ENCODE measurements around the gene PRMT1. TPM values are rescaled to one million over a fixed set of nuclear protein-coding genes. Genes with fewer than 3 reads are reported as not detected.
"Not testable (repeated sequence)": the region's sequence is repeated elsewhere in the genome, so short reads cannot be mapped to it uniquely, and the experiment has no call there.

The PRMT1 gene
- total and polyA plus RNA-seq, 12 donors, result 80.0 to 270 (median 127) TPM

DNA sequence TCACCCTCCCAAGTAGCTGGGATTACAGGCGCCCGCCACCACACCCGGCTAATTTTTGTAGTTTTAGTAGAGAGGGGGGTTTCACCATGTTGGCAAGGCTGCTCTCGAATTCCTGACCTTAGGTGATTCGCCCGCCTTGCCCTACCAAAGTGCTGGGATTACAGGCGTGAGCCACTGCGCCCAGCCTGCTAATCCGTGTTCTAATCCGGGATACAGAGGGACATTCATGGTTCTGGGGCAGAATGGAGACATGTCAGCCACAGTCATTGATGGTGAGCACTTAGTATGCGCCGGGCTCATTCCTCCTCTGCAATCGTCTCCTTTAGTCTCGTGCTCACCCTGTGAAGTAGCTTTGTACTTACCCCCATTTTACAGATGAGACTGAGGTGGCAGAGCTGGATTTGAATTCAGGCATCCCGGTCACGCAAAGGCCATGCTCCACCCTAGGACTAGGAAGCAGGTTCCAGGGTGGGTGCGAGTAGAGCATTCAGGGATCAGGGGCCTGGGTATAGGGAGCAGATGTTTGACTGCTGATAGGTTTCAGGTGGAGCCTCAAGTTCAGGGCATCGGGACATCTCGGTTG is 45.4 kb upstream of the PRMT1 start:
- H3K4me3 ChIP-seq, result no peak overlapping the region
- peaks cover 0 to 40% (median 3%) of the 10 kb centered on the region in 9 donors for H3K36me3 ChIP-seq
- 86 to 91% methylated on average over 19 of the region's 19 CpGs for WGBS, 2 donors
- peaks cover 5 to 45% (median 28%) of the 10 kb centered on the region in 9 donors for H3K4me1 ChIP-seq
- no peak for ATAC-seq
- intact Hi-C loops (cut with DNase I), result no loop called here
- no peaks in the 10 kb centered on the region for H3K9me3 ChIP-seq
- peak overlapping the region in 2 of 10 donors; percentile 14 to 49 for H3K27ac ChIP-seq
- TF ChIP-seq, protein P1, sequence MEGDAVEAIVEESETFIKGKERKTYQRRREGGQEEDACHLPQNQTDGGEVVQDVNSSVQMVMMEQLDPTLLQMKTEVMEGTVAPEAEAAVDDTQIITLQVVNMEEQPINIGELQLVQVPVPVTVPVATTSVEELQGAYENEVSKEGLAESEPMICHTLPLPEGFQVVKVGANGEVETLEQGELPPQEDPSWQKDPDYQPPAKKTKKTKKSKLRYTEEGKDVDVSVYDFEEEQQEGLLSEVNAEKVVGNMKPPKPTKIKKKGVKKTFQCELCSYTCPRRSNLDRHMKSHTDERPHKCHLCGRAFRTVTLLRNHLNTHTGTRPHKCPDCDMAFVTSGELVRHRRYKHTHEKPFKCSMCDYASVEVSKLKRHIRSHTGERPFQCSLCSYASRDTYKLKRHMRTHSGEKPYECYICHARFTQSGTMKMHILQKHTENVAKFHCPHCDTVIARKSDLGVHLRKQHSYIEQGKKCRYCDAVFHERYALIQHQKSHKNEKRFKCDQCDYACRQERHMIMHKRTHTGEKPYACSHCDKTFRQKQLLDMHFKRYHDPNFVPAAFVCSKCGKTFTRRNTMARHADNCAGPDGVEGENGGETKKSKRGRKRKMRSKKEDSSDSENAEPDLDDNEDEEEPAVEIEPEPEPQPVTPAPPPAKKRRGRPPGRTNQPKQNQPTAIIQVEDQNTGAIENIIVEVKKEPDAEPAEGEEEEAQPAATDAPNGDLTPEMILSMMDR (IDR thresholded peaks at IDR 0.05), result no peak
- H3K27me3 ChIP-seq, result no peaks in the 10 kb centered on the region
- no peak for DNase-seq

DNA sequence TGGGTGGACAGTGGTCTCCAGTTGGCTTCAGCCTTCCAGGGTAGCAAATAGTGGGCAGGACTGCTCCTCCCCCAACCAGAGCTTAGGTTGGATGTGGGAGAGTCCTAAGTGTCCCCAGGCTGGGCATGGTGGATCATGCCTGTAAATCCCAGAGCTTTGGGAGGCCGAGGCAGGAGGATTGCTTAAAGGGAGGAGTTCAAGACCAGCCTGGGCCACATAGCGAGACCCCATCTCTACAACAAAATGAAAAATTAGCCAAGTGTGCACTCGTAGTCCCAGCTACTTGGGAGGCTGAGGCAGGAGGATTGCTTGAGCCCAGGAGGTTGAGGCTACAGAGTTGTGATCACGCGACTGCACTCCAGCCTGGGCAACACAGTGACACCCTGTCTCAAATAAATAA is 44.5 kb upstream of the PRMT1 start:
- peaks cover 0 to 33% (median 3%) of the 10 kb centered on the region in 9 donors for H3K36me3 ChIP-seq
- intact Hi-C loops (cut with DNase I), result no loop called here
- peaks cover 5 to 54% (median 30%) of the 10 kb centered on the region in 9 donors for H3K4me1 ChIP-seq
- TF ChIP-seq, protein P1 (IDR thresholded peaks at IDR 0.05), result no peak
- H3K27ac ChIP-seq, result no peak overlapping the region
- ATAC-seq (no peak), DNase-seq (no peak)
- WGBS, 2 donors, result 96 to 99% methylated on average over 5 of the region's 5 CpGs
- no peak overlapping the region for H3K4me3 ChIP-seq
- no peaks in the 10 kb centered on the region for H3K9me3 ChIP-seq
- no peaks in the 10 kb centered on the region for H3K27me3 ChIP-seq

DNA sequence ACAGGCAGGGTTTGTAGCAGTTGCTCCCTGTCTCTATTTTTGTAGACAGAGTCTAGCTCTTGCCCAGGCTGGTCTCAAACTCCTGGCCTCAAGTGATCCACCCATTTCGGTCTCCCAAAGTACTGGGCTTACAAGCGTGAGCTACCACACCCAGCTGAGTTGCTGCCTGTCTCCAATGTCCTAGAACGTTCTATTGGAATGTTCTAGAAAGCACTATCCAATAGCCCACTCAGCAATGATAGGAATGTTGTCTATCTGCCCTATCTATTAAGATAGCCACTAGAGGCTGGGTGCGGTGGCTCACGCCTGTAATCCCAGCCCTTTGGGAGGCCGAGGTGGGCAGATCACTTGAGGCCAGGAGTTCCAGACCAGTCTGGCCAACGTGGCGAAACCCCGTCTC is 43.8 kb upstream of the PRMT1 start:
- peaks cover 5 to 61% (median 33%) of the 10 kb centered on the region in 9 donors for H3K4me1 ChIP-seq
- WGBS, 2 donors, result 69 to 72% methylated on average over 9 of the region's 9 CpGs

DNA sequence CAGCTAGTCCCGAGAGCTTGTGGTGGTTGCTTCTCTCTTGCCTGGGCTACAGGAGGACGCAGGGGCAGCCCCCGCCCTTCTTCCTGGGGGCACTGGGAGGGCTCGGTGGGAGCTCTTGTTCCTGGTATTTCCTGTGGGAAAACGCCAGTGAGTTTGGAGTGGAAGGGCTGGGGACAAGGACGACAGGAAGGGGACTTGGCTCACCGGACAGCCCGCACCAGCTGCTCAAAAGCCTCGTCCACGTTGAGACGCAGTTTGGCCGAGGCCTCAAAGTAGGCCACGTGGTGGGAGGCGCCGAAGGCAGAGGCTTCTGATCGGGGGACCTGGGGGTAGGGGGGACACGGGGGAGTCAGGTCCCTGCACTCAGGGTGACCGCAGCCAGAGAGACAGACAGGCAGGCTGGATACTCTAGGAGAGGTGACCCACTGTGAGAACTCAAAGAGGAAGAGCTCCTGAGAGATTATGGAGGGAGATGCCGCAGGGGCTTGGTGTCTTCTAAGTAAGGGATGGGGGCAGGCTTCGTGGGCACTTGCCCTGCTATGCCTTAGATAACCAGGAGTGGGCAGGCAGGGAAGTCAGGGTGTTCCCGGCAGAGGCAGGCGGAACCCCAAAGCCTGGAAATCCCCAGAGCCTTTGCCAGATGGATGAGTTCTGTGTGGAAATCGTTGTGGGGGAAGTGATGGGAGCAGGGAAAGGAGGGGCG is 41.4 kb upstream of the PRMT1 start:
- Histone ChIP-seq H3K27ac (peak overlapping the region in 9 of 10 donors; percentile 14 to 66 (median 55)), H3K27me3 (no peaks in the 10 kb centered on the region), H3K9me3 (no peaks in the 10 kb centered on the region), H3K4me3 (no peak overlapping the region), H3K36me3 (peaks cover 0 to 24% (median 3%) of the 10 kb centered on the region in 9 donors), H3K4me1 (peaks cover 4 to 62% (median 43%) of the 10 kb centered on the region in 9 donors)
- ATAC-seq (no peak), DNase-seq (no peak)
- TF ChIP-seq, protein P1 (IDR thresholded peaks at IDR 0.05), result no peak
- WGBS, 2 donors, result 41% methylated on average over 24 of the region's 24 CpGs
- intact Hi-C loops (cut with DNase I), result loop anchor here in 3 of 10 donors (5.0 kb wide), 1 partner anchor 43 kb away; the partner anchor contains the start of gene PRR12 (in 3 of the 3)

More for the DNA sequence above, 43.8 kb upstream of the PRMT1 start:
- H3K27ac ChIP-seq; H3K9me3 ChIP-seq; DNase-seq; H3K4me3 ChIP-seq; intact Hi-C loops (cut with DNase I); H3K27me3 ChIP-seq; ATAC-seq: not testable (repeated sequence)
- H3K36me3 ChIP-seq, result peaks cover 0 to 28% (median 3%) of the 10 kb centered on the region in 9 donors

Measured in heart right ventricle (tissue), 16 donors.